Mucosa of rectum (tissue), 2 donors: ENCODE data around the gene ADD3.
A peak's percentile ranks its signal among the peaks of the same experiment; 100 is the strongest.

ENCODE experiments used
- H3K27ac ChIP-seq, 2 donors: one replicate each; pipeline ENCODE4 v1.7.0; 2013; ENCODE audit warnings: inconsistent platforms in 2 of 2, low read depth in 2 of 2, low read length in 2 of 2
- H3K27me3 ChIP-seq, 2 donors: one replicate each; pipeline ENCODE4 v1.7.0; 2013; ENCODE audit warnings: low read length in 2 of 2; ENCODE audit not compliant: control insufficient read depth in 2 of 2, insufficient read depth in 2 of 2
- H3K36me3 ChIP-seq, 2 donors: one replicate each; pipeline ENCODE4 v1.7.0; 2013; ENCODE audit warnings: low read length in 2 of 2; ENCODE audit not compliant: control insufficient read depth in 2 of 2, insufficient read depth in 2 of 2
- H3K4me1 ChIP-seq, 2 donors: one replicate each; pipeline ENCODE4 v1.7.0; 2013; ENCODE audit warnings: low read length in 2 of 2, mild to moderate bottlenecking in 1 of 2; ENCODE audit not compliant: control insufficient read depth in 2 of 2, insufficient read depth in 2 of 2
- H3K4me3 ChIP-seq, 2 donors: one replicate each; pipeline ENCODE4 v1.7.0; 2013; ENCODE audit warnings: low read length in 2 of 2
- H3K9ac ChIP-seq, 2 donors: one replicate each; pipeline ENCODE4 v1.7.0; 2013; ENCODE audit warnings: low read length in 2 of 2, low read depth in 1 of 2, mild to moderate bottlenecking in 1 of 2
- H3K9me3 ChIP-seq, 2 donors: one replicate each; pipeline ENCODE4 v1.7.0; 2013; ENCODE audit warnings: low read length in 2 of 2; ENCODE audit not compliant: control insufficient read depth in 2 of 2
- donor health status: healthy.
- donor health status: Normal muscosa, but diverticular disease.

ADD3 gene

DNA sequence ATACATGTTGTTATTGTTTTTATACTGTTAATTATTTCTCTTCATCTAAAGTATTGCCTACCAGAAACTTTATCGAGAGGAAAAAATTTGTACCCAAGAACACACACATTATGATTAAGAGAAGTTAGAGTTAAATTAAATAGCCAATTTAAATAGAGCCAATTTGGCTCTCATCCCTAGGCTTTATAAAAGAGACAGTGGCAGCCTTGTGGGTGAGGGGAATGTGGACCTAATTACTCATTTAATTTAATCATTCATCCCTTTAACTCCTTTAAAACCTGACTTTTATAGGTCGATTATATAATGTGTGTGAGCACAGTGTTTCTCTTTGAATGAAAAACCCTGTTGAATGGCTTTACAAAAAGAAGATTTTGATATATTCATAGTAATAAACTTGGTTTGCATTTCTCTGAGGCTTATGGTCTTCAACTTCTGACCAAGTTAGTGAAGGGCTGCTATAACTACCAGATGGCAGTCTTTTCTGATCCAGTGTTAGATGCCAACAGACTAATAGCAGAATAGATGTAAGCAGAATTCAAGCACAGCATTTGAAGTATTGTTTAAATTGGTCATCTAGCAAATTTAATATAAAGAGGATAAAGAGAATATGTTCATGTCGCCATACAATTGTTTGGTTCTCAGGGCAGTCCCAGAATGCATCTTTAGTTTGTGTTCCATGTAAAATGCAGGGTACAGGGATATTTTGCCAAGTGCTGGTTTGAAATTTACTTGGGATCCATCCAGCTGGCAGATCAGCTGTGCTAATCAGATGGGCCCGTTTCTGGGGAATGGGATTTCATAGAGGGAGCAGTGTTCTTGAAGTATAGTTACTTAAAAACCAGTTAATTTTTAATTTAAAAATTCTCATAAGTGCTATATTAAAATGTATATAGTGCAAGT lies 25.3 kb downstream of the ADD3 start:
- Histone ChIP-seq H3K9ac (no peak overlapping the region), H3K9me3 (no peaks in the 10 kb centered on the region), H3K4me1 (peaks cover 4 to 18% of the 10 kb centered on the region in 2 donors), H3K27me3 (no peaks in the 10 kb centered on the region), H3K36me3 (no peaks in the 10 kb centered on the region), H3K4me3 (no peak overlapping the region), H3K27ac (no peak overlapping the region)

DNA sequence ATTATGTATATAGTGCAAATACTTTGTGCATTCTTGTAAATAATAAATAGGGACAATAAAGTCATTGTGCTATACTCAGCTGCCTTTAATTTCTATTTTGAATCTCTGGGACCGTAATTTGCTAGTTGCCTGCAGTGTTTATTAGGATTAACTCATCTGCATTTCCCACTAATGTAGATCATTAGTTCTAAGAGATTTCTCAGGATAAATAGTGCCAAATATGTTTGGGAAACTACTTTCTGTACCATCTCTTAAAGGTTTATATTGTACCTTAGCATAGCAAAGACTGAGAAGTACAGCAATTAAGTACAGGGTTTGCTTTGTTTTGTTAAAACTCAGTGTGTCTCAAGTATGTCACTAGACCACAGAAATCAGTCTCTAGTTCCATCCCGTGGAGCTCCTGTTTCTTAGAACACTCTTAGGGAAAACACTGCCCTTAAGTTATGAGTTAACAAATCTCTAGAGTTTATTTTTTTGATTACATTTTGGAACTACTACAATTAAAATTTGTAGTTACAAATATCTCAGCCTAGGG lies 26.0 kb downstream of the ADD3 start:
- H3K9ac ChIP-seq, result no peak overlapping the region
- H3K9me3 ChIP-seq, result no peaks in the 10 kb centered on the region
- H3K4me3 ChIP-seq, result no peak overlapping the region
- H3K36me3 ChIP-seq, result no peaks in the 10 kb centered on the region
- H3K27me3 ChIP-seq, result no peaks in the 10 kb centered on the region
- H3K27ac ChIP-seq, result no peak overlapping the region
- H3K4me1 ChIP-seq, result peaks cover 4 to 18% of the 10 kb centered on the region in 2 donors

DNA sequence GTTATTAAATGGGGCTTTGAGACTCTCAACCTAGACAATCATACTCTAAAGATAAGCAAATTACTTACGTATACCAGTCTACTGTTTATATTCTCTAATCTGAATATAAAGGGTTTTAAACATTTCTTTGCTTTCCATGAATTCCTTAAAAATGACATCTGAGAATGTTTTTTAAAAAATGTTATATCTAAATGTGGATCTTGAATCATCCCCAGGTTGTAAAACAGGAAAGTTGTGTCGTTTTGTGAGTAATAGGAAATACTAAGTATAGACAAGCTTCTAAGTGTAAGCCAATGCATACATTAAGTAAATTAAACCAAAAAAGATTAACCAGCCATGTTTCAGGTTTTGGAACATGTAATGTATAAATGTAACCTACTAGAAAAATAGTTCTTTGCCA lies 26.8 kb downstream of the ADD3 start:
- Histone ChIP-seq H3K27me3 (no peaks in the 10 kb centered on the region), H3K9me3 (no peaks in the 10 kb centered on the region), H3K4me3 (no peak overlapping the region), H3K27ac (no peak overlapping the region), H3K9ac (no peak overlapping the region), H3K4me1 (peaks cover 4 to 18% of the 10 kb centered on the region in 2 donors), H3K36me3 (no peaks in the 10 kb centered on the region)

DNA sequence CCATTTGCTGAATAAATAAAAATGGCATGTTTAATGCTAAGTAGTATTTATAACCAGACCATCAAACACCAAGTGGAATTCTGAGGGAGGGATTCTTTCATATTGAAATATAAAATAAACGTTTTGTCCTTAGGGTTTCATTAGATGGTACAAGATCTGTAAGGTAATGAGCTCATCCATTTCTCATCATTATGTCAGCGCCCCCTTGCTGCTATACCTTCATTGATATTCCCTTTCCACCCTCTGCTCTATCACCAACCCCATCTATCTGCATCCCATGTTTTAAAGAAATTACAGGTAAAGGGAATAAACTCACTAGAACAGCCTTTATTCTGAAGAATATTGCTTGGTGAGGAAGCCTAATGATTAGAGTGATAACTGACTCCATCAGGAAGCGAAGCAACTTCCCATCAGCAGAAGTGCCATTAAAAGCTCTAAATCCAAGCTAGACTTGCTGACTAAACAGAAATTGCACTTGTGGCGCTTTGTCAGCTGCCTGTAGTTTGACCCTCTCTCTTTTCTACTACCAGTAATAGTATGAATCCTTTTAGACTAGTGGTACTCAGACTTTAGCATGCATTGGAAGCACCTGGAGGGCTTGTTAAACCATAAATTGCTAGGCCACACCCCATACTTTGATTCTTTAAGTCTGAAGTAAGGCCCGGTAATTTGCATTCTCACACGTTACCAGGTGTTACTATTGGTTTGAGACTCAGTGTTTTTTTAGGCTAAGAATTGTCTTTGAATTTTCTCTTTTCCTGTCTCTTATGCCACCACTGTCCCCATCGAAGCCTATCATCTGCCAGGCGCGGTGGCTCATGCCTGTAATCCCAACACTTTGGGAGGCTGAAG lies 27.5 kb downstream of the ADD3 start:
- Histone ChIP-seq H3K9ac (no peak overlapping the region), H3K4me3 (no peak overlapping the region), H3K27me3 (no peaks in the 10 kb centered on the region), H3K27ac (no peak overlapping the region), H3K4me1 (peaks cover 4 to 18% of the 10 kb centered on the region in 2 donors), H3K9me3 (no peaks in the 10 kb centered on the region), H3K36me3 (no peaks in the 10 kb centered on the region)

DNA sequence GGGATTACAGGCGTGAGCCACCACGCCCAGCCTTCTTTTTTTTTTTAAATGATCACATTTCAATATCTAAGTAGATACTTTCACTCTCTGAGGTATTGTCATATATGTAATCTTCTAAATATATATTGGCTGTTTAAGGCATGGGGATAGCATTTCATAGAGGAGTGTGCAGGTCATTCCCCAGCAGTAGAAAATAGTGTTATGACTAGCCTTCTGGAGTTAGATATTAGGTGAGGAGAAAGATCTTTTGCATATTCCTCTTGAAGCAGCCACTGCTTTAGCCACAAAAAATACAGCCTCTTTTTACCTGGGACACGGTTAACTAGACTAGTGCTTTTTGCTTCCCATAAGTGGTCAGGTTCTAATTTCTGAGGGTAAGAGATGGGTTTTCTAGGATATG lies 28.9 kb downstream of the ADD3 start:
- Histone ChIP-seq H3K4me1 (peaks cover 4 to 18% of the 10 kb centered on the region in 2 donors), H3K27ac (peak overlapping the region in 1 of 2 donors; percentile 49), H3K27me3 (no peaks in the 10 kb centered on the region), H3K9me3 (no peaks in the 10 kb centered on the region), H3K4me3 (no peak overlapping the region), H3K36me3 (no peaks in the 10 kb centered on the region), H3K9ac (no peak overlapping the region)

DNA sequence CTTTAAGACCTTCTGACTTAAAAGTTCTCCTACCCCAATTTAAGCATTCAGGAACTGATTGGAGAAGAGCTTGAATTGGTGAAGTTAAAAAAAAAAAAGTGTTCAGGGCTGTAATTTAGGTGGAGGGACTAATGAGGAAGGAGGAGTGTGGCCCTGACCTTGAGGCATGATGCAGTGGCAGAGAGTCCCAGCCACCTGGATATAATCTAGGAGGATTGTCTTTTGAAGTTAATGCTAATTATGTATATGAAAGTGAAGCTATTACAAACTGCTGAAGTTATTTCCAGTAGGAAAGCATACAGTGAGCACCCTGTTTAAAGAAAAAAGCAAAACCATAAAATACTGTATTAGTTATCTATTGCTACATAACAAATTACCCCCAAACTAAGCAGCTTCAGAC lies 31.5 kb downstream of the ADD3 start:
- Histone ChIP-seq H3K27ac (no peak overlapping the region), H3K36me3 (no peaks in the 10 kb centered on the region), H3K9me3 (no peaks in the 10 kb centered on the region), H3K4me3 (no peak overlapping the region), H3K27me3 (no peaks in the 10 kb centered on the region), H3K9ac (no peak overlapping the region), H3K4me1 (peaks cover 0 to 11% of the 10 kb centered on the region in 2 donors)

DNA sequence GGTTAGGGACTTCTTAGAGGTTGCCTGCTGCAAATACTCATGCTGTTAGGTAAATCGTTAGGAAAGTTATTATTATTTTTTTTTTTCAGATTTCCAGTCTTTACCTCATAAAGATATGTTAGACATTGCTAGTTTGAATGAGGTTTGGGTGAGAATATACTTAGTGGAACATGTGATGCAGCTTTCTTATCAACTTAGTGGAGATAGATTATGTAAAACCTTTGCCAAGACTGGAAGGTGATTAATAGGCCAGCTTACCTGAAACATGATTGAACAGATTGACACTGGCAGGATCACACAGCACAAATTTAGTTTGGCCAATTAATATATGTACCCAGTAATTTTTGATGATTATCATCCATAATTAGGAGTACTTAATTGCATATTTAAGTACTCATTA lies 32.3 kb downstream of the ADD3 start:
- peaks cover 0 to 10% of the 10 kb centered on the region in 2 donors for H3K4me1 ChIP-seq
- no peaks in the 10 kb centered on the region for H3K9me3 ChIP-seq
- H3K4me3 ChIP-seq, result no peak overlapping the region
- no peak overlapping the region for H3K9ac ChIP-seq
- no peaks in the 10 kb centered on the region for H3K36me3 ChIP-seq
- no peak overlapping the region for H3K27ac ChIP-seq
- no peaks in the 10 kb centered on the region for H3K27me3 ChIP-seq

DNA sequence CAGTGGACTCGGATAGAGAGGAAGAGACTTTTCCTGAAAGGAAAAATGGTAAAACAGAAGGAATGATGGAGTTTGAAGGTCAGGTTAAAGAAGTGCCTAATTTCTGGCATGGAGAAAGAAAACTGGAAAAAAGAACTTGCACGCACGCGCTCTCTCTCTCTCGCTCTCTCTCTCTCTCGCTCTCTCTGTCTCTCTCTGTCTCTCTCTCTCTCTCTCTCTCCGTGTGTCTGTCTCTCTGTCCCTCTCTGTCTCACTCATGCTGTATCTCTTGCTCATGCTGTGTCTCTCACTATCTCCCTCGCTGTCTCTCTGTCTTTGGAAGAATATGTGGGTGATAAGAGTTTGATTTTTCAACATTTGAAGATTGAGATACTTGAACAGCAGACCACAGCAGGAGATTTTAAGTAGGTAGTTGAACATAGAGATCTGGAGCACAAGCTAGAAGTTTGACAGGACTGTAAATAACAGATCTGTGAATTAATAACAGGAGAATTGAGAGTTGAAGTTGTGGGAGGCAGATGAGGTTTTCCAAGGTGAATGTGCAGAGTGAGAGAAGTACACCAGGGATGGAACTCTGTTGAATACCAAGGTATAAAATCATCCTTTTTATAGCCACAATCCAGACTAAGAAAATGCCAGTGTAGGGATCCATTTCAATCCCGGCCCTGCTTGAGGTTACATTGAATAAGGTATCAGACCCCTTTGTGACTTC lies 33.1 kb downstream of the ADD3 start:
- Histone ChIP-seq H3K4me1 (peaks cover 0 to 8% of the 10 kb centered on the region in 2 donors), H3K9ac (no peak overlapping the region), H3K36me3 (no peaks in the 10 kb centered on the region), H3K4me3 (no peak overlapping the region), H3K27ac (no peak overlapping the region), H3K9me3 (no peaks in the 10 kb centered on the region), H3K27me3 (no peaks in the 10 kb centered on the region)

DNA sequence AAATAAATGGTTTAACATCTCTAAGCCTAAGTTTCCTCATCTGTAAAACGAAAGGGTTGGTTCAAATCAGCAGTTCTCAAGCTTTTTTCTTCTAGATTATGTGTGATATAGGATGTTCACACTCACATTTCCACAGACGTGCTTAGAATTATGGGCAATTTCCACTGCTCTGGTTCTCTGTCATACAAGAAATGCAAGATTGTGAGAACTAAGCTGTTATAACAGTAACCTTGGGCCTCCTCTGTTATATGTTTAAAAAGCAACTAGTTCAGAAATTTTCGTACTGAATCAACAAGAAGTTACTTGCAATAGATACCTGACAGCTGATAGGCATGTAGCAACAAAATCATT lies 33.7 kb downstream of the ADD3 start:
- peaks cover 0 to 7% of the 10 kb centered on the region in 2 donors for H3K4me1 ChIP-seq
- H3K9me3 ChIP-seq, result no peaks in the 10 kb centered on the region
- H3K27me3 ChIP-seq, result no peaks in the 10 kb centered on the region
- no peak overlapping the region for H3K4me3 ChIP-seq
- no peak overlapping the region for H3K9ac ChIP-seq
- H3K36me3 ChIP-seq, result no peaks in the 10 kb centered on the region
- no peak overlapping the region for H3K27ac ChIP-seq
